MCF 10A (cell line): ENCODE measurements around the gene MRPS2. TPM values are rescaled to one million over a fixed set of nuclear protein-coding genes. Genes with fewer than 3 reads are reported as not detected.

ENCODE experiments used
- BruUV-seq: library from RNA; stranded (reverse); fragments of 400-500 nt; replicated peaks from 2 replicates; lab custom pipeline; 2021; lab: Mats Ljungman, UMichigan
- CTCF ChIA-PET: fragments of 300-600 bp; sonication (Branson Sonifier 250); formaldehyde crosslinking; extraction: SDS; loops from one replicate; lab custom pipeline; 2021; ENCODE audit warnings: antibody characterized with exemption, inconsistent platforms; lab: Yijun Ruan, JAX
- POLR2A ChIA-PET: fragments of 300-600, 350-650 bp; sonication (Branson Sonifier 250); formaldehyde crosslinking; extraction: SDS; loops from one replicate; lab custom pipeline; 2020; ENCODE audit warnings: antibody characterized with exemption, inconsistent platforms; lab: Yijun Ruan, JAX
- DNase-seq: peaks from one replicate; pipeline ENCODE4 v3.0.0-alpha.2; 2018; ENCODE audit not compliant: unreplicated experiment
- H3K27ac Mint-ChIP-seq: one replicate; pipeline ENCODE4 v1.8.0; 2022; ENCODE audit warnings: mild to moderate bottlenecking, low read depth, mixed read lengths; ENCODE audit not compliant: unreplicated experiment
- H3K27me3 Mint-ChIP-seq: one replicate; pipeline ENCODE4 v1.8.0; 2022; ENCODE audit warnings: mixed read lengths; ENCODE audit not compliant: insufficient read depth, unreplicated experiment
- H3K36me3 Mint-ChIP-seq: one replicate; pipeline ENCODE4 v1.8.0; 2022; ENCODE audit warnings: mild to moderate bottlenecking, moderate library complexity, mixed read lengths; ENCODE audit not compliant: insufficient read depth, unreplicated experiment
- H3K4me1 Mint-ChIP-seq: one replicate; pipeline ENCODE4 v1.8.0; 2022; ENCODE audit warnings: mixed read lengths; ENCODE audit not compliant: insufficient read depth, unreplicated experiment
- H3K4me3 Mint-ChIP-seq: one replicate; pipeline ENCODE4 v1.8.0; 2022; ENCODE audit warnings: mild to moderate bottlenecking, moderate library complexity, mixed read lengths; ENCODE audit not compliant: unreplicated experiment
- H3K9me3 Mint-ChIP-seq: one replicate; pipeline ENCODE4 v1.8.0; 2022; ENCODE audit warnings: mixed read lengths; ENCODE audit not compliant: unreplicated experiment
- intact Hi-C: fragments of 100-400 bp; cut with micrococcal nuclease; formaldehyde crosslinking; loops from 2 replicates; pipeline ENCODE4 v1.14.1; 2022
- total RNA-seq: library from RNA; stranded (reverse); gene quantifications from 2 replicates; pipeline ENCODE4 v1.2.3, GENCODE V29; 2022
- TF ChIP-seq, protein P1 (sequence below): fragments of 200-600 bp; IDR thresholded peaks from one replicate; pipeline ENCODE4 v1.8.0; 2022; ENCODE audit warnings: antibody characterized with exemption, mild to moderate bottlenecking; ENCODE audit not compliant: unreplicated experiment

The MRPS2 gene
- total RNA-seq, 1 experiment from 2014 or later: 45.8 TPM

DNA sequence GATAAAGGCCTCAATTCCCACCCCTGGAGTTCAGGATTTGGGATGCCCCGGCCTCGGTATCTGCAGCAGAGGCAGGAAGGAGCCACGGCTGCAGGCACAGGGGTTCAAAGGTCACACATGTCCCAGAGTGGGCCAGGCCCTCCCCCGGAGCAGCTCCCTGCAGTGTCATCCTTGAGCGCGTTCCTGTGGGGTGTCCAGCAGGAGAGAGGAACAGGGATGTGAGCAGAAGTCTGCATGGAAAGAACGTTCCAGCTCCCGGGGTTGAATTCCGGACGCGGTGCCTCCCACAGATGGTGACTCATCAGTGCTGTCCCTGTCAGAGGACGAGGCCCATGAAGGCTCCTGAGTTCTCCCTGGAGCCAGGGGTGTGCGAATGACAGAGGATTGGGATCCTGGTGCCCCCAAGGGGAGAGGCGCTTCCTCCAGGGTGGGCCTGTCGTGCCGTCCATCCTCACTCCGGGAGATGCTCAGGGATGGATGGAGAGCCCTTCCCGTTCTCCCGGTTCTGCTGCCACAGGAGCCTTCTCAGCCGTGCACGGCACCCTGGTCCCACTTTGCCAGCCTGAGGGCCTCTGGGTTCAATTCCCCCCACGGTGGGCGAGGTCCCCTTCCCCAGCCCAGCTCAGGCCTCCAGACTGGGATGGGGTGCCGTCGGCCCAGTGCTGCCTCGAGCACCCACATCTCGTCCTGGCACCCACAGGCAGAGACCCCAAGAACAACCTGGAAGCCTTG lies 23.8 kb downstream of the MRPS2 start:
- H3K27ac Mint-ChIP-seq: no peak overlapping the region
- H3K9me3 Mint-ChIP-seq: no peaks in the 10 kb centered on the region
- TF ChIP-seq, protein P1, sequence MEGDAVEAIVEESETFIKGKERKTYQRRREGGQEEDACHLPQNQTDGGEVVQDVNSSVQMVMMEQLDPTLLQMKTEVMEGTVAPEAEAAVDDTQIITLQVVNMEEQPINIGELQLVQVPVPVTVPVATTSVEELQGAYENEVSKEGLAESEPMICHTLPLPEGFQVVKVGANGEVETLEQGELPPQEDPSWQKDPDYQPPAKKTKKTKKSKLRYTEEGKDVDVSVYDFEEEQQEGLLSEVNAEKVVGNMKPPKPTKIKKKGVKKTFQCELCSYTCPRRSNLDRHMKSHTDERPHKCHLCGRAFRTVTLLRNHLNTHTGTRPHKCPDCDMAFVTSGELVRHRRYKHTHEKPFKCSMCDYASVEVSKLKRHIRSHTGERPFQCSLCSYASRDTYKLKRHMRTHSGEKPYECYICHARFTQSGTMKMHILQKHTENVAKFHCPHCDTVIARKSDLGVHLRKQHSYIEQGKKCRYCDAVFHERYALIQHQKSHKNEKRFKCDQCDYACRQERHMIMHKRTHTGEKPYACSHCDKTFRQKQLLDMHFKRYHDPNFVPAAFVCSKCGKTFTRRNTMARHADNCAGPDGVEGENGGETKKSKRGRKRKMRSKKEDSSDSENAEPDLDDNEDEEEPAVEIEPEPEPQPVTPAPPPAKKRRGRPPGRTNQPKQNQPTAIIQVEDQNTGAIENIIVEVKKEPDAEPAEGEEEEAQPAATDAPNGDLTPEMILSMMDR: no peak
- H3K4me1 Mint-ChIP-seq: no peaks in the 10 kb centered on the region
- ChIA-PET CTCF (interaction anchor here (0.6 kb wide), 1 partner anchor 199 kb away, joined by 3 read pairs; no protein-coding TSS in a partner anchor), POLR2A (no interaction called here)
- H3K27me3 Mint-ChIP-seq: peaks cover 5% of the 10 kb centered on the region
- no peak overlapping the region for H3K4me3 Mint-ChIP-seq
- H3K36me3 Mint-ChIP-seq: no peaks in the 10 kb centered on the region
- DNase-seq: peak; percentile 13
- intact Hi-C loops: no loop called here
- BruUV-seq: no TSS peak

DNA sequence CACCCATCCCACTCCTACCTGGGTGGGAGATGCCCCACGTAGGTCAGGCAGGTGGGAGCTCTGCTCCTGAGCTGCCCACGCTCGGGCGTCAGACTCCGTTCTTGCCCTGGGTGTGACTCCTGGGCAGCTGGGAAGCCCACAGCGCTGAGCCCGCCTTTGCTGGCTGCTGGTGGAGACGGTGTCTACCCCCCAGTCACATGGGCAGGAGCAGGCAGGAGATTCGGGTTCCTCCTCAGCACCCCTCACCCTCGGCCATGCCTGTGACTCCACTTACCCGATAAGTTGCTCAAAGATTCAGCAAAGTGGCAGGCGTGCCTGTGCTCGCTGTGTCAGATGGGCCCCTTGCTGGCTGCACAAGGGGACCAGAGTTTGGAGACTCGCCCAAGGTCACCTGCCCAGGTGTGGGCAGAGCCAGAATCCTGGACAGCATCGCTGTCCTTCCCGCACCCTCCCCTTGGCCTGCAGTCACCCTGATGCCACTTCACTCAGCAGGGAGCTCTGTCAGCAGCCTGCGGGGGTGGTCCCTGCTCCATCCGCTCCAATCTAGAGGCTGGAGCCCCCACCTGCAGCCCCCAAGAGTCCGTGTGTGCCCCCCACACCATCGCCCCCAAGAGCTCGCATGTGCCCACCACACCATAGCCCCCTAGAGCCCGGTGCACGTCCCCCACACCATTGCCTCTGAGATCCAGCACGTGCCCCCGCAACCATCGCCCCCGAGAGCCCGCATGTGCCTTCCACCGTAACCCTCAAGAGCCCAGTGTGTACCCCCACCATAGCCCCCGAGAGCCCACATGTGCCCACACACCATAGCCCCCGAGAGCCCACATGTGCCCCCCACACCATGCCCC lies 25.0 kb downstream of the MRPS2 start:
- Mint-ChIP-seq H3K27ac (no peak overlapping the region), H3K27me3 (peaks cover 6% of the 10 kb centered on the region), H3K36me3 (no peaks in the 10 kb centered on the region), H3K9me3 (no peaks in the 10 kb centered on the region), H3K4me1 (no peaks in the 10 kb centered on the region), H3K4me3 (no peak overlapping the region)
- DNase-seq: no peak
- TF ChIP-seq, protein P1: no peak
- BruUV-seq: no TSS peak
- POLR2A ChIA-PET: no interaction called here
- CTCF ChIA-PET: interaction anchor here (0.6 kb wide), 1 partner anchor 268 kb away, joined by 3 read pairs; no protein-coding TSS in a partner anchor
- intact Hi-C loops: no loop called here

DNA sequence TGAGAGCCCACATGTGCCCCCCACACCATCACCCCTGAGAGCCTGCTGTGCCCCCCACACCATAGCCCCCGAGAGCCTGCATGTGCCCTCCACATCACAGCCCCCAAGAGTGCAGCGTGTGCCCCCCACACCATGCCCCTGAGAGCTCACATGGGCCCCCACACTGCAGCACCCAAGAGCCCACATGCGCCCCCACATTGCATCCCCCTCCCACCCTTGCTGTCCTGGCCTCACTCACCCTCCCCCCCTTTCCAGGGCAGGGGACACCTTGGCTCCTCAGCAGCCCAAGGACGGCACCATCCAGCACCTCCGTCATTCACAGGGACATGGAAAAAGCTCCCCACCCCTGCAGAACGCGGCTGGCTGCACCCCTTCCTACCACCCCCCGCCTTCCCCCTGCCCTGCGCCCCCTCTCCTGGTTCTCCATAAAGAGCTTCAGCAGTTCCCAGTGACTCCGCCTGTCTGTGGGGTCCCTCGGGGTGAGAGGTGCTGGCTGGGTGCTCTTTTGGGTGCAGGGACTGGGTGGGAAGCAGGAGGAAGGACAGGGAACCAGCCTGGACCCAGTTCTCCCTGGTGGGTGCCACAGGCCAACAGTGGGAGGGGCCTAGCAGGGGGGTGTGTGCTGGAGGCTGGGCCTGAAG lies 25.7 kb downstream of the MRPS2 start:
- POLR2A ChIA-PET: interaction anchor here (0.6 kb wide), 1 partner anchor 308 kb away, joined by 3 read pairs; no protein-coding TSS in a partner anchor
- Mint-ChIP-seq H3K27me3 (peaks cover 12% of the 10 kb centered on the region), H3K9me3 (no peaks in the 10 kb centered on the region), H3K36me3 (no peaks in the 10 kb centered on the region), H3K4me1 (no peaks in the 10 kb centered on the region), H3K4me3 (no peak overlapping the region), H3K27ac (no peak overlapping the region)
- TF ChIP-seq, protein P1: no peak
- BruUV-seq: no TSS peak
- no peak for DNase-seq
- CTCF ChIA-PET: interaction anchor here (0.6 kb wide), 1 partner anchor 268 kb away, joined by 3 read pairs; no protein-coding TSS in a partner anchor
- intact Hi-C loops: no loop called here
